ENCODE results near the gene SPAG5. TPM values are rescaled to one million over a fixed set of nuclear protein-coding genes. Genes with fewer than 3 reads are reported as not detected.

SPAG5 gene
- total and polyA plus RNA-seq, 10 of the 15 experiments (the other 5 are each of a cell fraction or from before 2014, with no cell fraction given), result 73.5 to 171 (median 106) TPM

DNA sequence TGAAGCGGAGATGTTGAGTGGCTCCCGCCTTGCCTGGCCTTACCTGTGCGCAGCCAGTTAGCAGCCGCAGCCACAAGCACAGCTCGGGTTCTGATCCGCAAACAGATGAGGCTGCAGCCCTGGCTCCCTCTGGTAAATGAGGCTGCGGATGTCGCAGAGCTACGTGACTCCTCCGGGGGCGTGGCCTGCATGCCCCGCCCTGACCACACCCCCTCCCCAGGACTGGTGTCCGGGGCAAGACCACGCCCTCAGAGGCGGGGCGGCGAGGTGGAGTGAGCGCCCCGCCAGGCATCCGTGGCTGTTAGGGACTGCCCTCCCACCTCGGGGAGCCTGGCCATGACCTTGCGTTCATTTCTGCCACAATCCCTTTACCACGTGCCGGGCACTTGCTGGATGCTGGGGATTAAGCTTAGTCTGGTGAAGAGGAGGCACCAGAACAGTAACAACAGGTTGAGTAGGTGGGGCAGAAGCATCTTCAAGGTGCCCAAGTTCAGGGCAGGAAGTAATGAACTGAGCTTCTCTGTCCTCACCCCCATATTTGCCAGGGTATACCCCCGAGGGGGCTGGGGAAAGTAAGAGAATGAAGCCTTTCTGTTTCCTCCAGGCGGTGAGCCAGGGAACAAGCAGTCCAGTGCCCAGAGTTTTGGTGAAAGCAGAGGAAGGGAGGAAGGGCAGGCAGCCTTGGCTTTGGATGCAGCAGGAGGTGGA lies 21.9 kb downstream of the SPAG5 start, which contains the start of gene ALDOC (continued):
- TF ChIP-seq, protein P1, sequence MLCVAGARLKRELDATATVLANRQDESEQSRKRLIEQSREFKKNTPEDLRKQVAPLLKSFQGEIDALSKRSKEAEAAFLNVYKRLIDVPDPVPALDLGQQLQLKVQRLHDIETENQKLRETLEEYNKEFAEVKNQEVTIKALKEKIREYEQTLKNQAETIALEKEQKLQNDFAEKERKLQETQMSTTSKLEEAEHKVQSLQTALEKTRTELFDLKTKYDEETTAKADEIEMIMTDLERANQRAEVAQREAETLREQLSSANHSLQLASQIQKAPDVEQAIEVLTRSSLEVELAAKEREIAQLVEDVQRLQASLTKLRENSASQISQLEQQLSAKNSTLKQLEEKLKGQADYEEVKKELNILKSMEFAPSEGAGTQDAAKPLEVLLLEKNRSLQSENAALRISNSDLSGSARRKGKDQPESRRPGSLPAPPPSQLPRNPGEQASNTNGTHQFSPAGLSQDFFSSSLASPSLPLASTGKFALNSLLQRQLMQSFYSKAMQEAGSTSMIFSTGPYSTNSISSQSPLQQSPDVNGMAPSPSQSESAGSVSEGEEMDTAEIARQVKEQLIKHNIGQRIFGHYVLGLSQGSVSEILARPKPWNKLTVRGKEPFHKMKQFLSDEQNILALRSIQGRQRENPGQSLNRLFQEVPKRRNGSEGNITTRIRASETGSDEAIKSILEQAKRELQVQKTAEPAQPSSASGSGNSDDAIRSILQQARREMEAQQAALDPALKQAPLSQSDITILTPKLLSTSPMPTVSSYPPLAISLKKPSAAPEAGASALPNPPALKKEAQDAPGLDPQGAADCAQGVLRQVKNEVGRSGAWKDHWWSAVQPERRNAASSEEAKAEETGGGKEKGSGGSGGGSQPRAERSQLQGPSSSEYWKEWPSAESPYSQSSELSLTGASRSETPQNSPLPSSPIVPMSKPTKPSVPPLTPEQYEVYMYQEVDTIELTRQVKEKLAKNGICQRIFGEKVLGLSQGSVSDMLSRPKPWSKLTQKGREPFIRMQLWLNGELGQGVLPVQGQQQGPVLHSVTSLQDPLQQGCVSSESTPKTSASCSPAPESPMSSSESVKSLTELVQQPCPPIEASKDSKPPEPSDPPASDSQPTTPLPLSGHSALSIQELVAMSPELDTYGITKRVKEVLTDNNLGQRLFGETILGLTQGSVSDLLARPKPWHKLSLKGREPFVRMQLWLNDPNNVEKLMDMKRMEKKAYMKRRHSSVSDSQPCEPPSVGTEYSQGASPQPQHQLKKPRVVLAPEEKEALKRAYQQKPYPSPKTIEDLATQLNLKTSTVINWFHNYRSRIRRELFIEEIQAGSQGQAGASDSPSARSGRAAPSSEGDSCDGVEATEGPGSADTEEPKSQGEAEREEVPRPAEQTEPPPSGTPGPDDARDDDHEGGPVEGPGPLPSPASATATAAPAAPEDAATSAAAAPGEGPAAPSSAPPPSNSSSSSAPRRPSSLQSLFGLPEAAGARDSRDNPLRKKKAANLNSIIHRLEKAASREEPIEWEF (IDR thresholded peaks at IDR 0.05; ENCODE audit: insufficient replicate concordance, low read depth, low read length), result no peak
- TF ChIP-seq, protein P2, sequence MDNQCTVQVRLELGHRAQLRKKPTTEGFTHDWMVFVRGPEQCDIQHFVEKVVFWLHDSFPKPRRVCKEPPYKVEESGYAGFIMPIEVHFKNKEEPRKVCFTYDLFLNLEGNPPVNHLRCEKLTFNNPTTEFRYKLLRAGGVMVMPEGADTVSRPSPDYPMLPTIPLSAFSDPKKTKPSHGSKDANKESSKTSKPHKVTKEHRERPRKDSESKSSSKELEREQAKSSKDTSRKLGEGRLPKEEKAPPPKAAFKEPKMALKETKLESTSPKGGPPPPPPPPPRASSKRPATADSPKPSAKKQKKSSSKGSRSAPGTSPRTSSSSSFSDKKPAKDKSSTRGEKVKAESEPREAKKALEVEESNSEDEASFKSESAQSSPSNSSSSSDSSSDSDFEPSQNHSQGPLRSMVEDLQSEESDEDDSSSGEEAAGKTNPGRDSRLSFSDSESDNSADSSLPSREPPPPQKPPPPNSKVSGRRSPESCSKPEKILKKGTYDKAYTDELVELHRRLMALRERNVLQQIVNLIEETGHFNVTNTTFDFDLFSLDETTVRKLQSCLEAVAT (IDR thresholded peaks at IDR 0.05), result no peak
- TF ChIP-seq RELA (IDR thresholded peaks at IDR 0.05; ENCODE audit: borderline replicate concordance, partially characterized antibody), result no peak
- TF ChIP-seq TAF1 (IDR thresholded peaks at IDR 0.05; ENCODE audit: borderline replicate concordance, low read depth, low read length), result peak; percentile 88
- TF ChIP-seq TCF7 (IDR thresholded peaks at IDR 0.05; ENCODE audit: borderline replicate concordance), result no peak
- TF ChIP-seq ZBTB33 (IDR thresholded peaks at IDR 0.05), result no peak
- no peak for TF ChIP-seq ETV6 (conservative IDR thresholded peaks at IDR 0.05 in 1 of 2, IDR thresholded peaks at IDR 0.05 in 1 of 2; ENCODE audit: borderline replicate concordance in 1 of 2, low read depth in 1 of 2)
- TF ChIP-seq, protein P3, sequence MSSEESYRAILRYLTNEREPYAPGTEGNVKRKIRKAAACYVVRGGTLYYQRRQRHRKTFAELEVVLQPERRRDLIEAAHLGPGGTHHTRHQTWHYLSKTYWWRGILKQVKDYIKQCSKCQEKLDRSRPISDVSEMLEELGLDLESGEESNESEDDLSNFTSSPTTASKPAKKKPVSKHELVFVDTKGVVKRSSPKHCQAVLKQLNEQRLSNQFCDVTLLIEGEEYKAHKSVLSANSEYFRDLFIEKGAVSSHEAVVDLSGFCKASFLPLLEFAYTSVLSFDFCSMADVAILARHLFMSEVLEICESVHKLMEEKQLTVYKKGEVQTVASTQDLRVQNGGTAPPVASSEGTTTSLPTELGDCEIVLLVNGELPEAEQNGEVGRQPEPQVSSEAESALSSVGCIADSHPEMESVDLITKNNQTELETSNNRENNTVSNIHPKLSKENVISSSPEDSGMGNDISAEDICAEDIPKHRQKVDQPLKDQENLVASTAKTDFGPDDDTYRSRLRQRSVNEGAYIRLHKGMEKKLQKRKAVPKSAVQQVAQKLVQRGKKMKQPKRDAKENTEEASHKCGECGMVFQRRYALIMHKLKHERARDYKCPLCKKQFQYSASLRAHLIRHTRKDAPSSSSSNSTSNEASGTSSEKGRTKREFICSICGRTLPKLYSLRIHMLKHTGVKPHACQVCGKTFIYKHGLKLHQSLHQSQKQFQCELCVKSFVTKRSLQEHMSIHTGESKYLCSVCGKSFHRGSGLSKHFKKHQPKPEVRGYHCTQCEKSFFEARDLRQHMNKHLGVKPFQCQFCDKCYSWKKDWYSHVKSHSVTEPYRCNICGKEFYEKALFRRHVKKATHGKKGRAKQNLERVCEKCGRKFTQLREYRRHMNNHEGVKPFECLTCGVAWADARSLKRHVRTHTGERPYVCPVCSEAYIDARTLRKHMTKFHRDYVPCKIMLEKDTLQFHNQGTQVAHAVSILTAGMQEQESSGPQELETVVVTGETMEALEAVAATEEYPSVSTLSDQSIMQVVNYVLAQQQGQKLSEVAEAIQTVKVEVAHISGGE (CRISPR knock-in tag; IDR thresholded peaks at IDR 0.05), result no peak
- TF ChIP-seq YBX1 (IDR thresholded peaks at IDR 0.05), result no peak
- TF ChIP-seq ZNF24 (IDR thresholded peaks at IDR 0.05), result no peak
- peak; percentile 69; the same call in 1 of the 2 replicates for TF ChIP-seq SMAD5 (IDR thresholded peaks at IDR 0.05; ENCODE audit: low read depth)
- no peak for TF ChIP-seq BCL3 (IDR thresholded peaks at IDR 0.05; ENCODE audit: borderline replicate concordance, insufficient read depth, low read depth, low read length, poor library complexity, severe bottlenecking)
- TF ChIP-seq SIX5 (IDR thresholded peaks at IDR 0.05; ENCODE audit: low read depth, low read length, severe bottlenecking), result no peak
- TF ChIP-seq HDGF (IDR thresholded peaks at IDR 0.05), result peak; percentile 99
- no peak for TF ChIP-seq FOXK2 (IDR thresholded peaks at IDR 0.05)

All from GM12878 (cell line).